Vagina (tissue), 2 donors: ENCODE measurements around the gene DPH3. TPM values are rescaled to one million over a fixed set of nuclear protein-coding genes. Genes with fewer than 3 reads are reported as not detected.
"Not testable (repeated sequence)": the region's sequence is repeated elsewhere in the genome, so short reads cannot be mapped to it uniquely, and the experiment has no call there.

Experiments used
- DNase-seq, 2 donors: peaks; one replicate each; pipeline ENCODE4 v3.0.0-alpha.2; 2017; ENCODE audit errors: extremely low spot score in 2 of 2
- H3K27ac ChIP-seq: fragments of 200-600 bp; sonication (generic); one replicate; pipeline ENCODE4 v1.5.1; 2019
- H3K27me3 ChIP-seq: fragments of 200-600 bp; sonication (generic); one replicate; pipeline ENCODE4 v1.5.1; 2019
- H3K36me3 ChIP-seq, 2 donors: fragments of 200-600 bp; sonication (generic); one replicate each; pipeline ENCODE4 v1.5.1; 2017 to 2019
- H3K4me1 ChIP-seq: fragments of 200-600 bp; sonication (generic); one replicate; pipeline ENCODE4 v1.5.1; 2019
- H3K4me3 ChIP-seq, 2 donors: fragments of 200-600 bp; sonication (generic); 1 replicate in 1 of 2; 2 replicates in 1 of 2; pipeline ENCODE4 v1.5.1; 2016 to 2019
- H3K9me3 ChIP-seq: fragments of 200-600 bp; sonication (generic); one replicate; pipeline ENCODE4 v1.5.1; 2019
- POLR2A ChIP-seq, 2 donors: fragments of 450-650 bp; IDR thresholded peaks; one replicate each; pipeline ENCODE4 v1.6.1; 2017; ENCODE audit warnings: antibody characterized with exemption in 2 of 2, mild to moderate bottlenecking in 2 of 2, moderate library complexity in 2 of 2
- POLR2AphosphoS5 ChIP-seq, 2 donors: sonication (generic); formaldehyde crosslinking; IDR thresholded peaks; one replicate each; pipeline ENCODE4 v1.9.0; 2017; ENCODE audit warnings: antibody characterized with exemption in 2 of 2, mild to moderate bottlenecking in 2 of 2, low read depth in 1 of 2; ENCODE audit not compliant: insufficient read depth in 1 of 2
- intact Hi-C: fragments of 100-400 bp; cut with DNase I; formaldehyde crosslinking; loops from one replicate; pipeline ENCODE4 v1.15.1; 2023
- total RNA-seq: library from RNA; depleted of rRNA; stranded (reverse); fragments of >200 nt; gene quantifications from one replicate; pipeline ENCODE4 v1.2.3, GENCODE V29; 2016
- TF ChIP-seq, protein P1 (sequence below), 3 experiments: fragments of 450-650 bp in 2 of 3; fragments of 200-600 bp in 1 of 3; sonication (generic) in 1 of 3; IDR thresholded peaks; one replicate each; pipeline ENCODE4 v1.5.1; 2017 to 2019; ENCODE audit warnings: antibody characterized with exemption in 3 of 3, mild to moderate bottlenecking in 2 of 3, moderate library complexity in 2 of 3

The DPH3 gene
- 14.5 TPM for total RNA-seq

GRCh38 chr3:16264708-16265454 is at the start of gene DPH3, which contains the start of gene OXNAD1:
Gene DPH3 (minus strand): TSS chr3:16264943. CDS start chr3:16264876, 67 bp downstream.
Gene OXNAD1 (plus strand): TSS chr3:16265212. CDS start chr3:16270953, 5,741 bp downstream.
- Histone ChIP-seq H3K27me3 (no peaks in the 10 kb centered on the region), H3K4me1 (peaks cover 49% of the 10 kb centered on the region), H3K4me3 (peak within 1 kb of the TSS; percentile 74 to 94), H3K36me3 (peaks cover 2 to 8% of the 10 kb centered on the region in 2 donors), H3K9me3 (no peaks in the 10 kb centered on the region), H3K27ac (peak within 1 kb of the TSS; percentile 89)
- TF ChIP-seq, protein P1, sequence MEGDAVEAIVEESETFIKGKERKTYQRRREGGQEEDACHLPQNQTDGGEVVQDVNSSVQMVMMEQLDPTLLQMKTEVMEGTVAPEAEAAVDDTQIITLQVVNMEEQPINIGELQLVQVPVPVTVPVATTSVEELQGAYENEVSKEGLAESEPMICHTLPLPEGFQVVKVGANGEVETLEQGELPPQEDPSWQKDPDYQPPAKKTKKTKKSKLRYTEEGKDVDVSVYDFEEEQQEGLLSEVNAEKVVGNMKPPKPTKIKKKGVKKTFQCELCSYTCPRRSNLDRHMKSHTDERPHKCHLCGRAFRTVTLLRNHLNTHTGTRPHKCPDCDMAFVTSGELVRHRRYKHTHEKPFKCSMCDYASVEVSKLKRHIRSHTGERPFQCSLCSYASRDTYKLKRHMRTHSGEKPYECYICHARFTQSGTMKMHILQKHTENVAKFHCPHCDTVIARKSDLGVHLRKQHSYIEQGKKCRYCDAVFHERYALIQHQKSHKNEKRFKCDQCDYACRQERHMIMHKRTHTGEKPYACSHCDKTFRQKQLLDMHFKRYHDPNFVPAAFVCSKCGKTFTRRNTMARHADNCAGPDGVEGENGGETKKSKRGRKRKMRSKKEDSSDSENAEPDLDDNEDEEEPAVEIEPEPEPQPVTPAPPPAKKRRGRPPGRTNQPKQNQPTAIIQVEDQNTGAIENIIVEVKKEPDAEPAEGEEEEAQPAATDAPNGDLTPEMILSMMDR (IDR thresholded peaks at IDR 0.05) = peak; percentile 5 to 42 (median 40)
- peak in 1 of 2 donors; percentile 52 for TF ChIP-seq POLR2A (IDR thresholded peaks at IDR 0.05)
- peak; percentile 95 to 99 for TF ChIP-seq POLR2AphosphoS5 (IDR thresholded peaks at IDR 0.05; ENCODE audit: insufficient read depth in 1 of 2, low read depth in 1 of 2)
- intact Hi-C loops = no loop called here
- peak; percentile 99 for DNase-seq

DNA sequence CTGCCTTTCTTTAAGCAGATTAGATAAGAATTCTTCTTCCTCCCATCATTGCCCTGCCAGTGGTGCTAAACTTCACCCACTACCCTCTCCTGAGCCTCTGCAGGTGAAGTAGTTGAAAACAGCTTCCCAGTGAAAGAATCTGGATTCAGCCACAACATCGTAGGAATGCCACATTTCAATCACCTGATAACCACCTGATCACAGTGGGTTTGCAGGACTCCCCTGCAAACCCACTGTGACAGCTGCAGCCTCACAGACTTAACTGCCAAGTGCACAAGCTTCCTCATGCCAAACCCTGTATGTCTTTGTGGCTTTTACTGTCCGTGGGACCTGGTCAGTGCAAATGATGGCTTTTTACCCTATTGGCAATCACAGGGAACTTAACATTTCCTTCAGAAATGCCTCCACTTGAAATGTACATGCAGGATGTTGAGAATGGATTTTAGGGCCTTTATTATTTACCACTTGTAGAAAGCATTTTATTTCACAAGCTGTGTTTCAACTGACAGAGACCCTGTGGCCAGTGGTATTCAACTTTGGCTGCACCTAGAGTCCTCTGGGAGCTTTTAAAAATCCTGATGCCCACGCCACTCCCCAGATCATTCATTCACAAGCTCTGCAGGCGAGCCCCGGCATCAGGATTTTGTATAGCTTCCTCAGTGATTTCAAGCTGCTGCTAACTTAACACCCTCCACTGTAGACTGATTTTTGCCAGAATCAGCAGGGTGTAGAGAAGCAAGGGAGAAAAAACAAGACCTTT is 49.3 kb upstream of the DPH3 start:
- H3K36me3 ChIP-seq = peaks cover 0 to 14% of the 10 kb centered on the region in 2 donors
- no peak for DNase-seq
- H3K9me3 ChIP-seq = no peaks in the 10 kb centered on the region
- peaks cover 22% of the 10 kb centered on the region for H3K4me1 ChIP-seq
- H3K27ac ChIP-seq = no peak overlapping the region
- no peaks in the 10 kb centered on the region for H3K27me3 ChIP-seq
- no peak overlapping the region for H3K4me3 ChIP-seq
- TF ChIP-seq POLR2A (IDR thresholded peaks at IDR 0.05) = no peak
- TF ChIP-seq, protein P1 (IDR thresholded peaks at IDR 0.05) = no peak
- TF ChIP-seq POLR2AphosphoS5 (IDR thresholded peaks at IDR 0.05; ENCODE audit: insufficient read depth in 1 of 2, low read depth in 1 of 2) = no peak
- intact Hi-C loops = loop anchor here (10.0 kb wide), 1 partner anchor 201 kb away; the partner anchor contains the start of gene RFTN1

DNA sequence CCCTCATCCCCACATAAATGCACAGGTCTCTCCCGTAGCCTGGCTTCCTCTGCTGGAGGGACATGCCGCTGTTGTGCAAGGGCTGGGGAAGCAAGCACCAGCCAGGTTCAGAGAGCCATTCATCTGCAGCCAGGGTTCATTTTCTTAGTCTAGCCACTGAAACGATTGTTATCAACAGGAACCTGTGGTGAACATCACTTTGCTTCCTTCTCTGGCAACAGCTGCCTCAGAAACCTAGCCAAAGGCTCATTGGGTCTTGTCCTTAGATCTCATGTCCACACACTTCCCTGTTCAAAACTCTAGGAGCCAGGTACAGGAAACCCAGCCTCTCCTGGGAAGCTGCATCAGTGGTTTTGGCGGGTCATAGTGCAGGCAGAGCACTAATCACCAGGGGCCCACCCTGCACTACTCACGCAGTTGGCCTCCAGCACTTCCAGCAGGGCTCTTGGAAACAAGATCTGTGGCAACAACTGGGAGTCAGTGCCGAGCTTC is 47.3 kb upstream of the DPH3 start:
- no peak for DNase-seq

GRCh38 chr3:16310486-16310885 is 45.7 kb upstream of the DPH3 start:
- not testable (repeated sequence) for DNase-seq, H3K4me3 ChIP-seq, H3K9me3 ChIP-seq, H3K4me1 ChIP-seq, H3K27me3 ChIP-seq, H3K27ac ChIP-seq, H3K36me3 ChIP-seq
- intact Hi-C loops = loop anchor here (10.0 kb wide), 1 partner anchor 204 kb away; the partner anchor contains the start of gene RFTN1

More for the DNA sequence above, 47.3 kb upstream of the DPH3 start:
- intact Hi-C loops = loop anchor here (10.0 kb wide), 1 partner anchor 203 kb away; the partner anchor contains the start of gene RFTN1
- peaks cover 0 to 12% of the 10 kb centered on the region in 2 donors for H3K36me3 ChIP-seq
- no peaks in the 10 kb centered on the region for H3K27me3 ChIP-seq
- TF ChIP-seq, protein P1 (IDR thresholded peaks at IDR 0.05) = no peak
- TF ChIP-seq POLR2AphosphoS5 (IDR thresholded peaks at IDR 0.05; ENCODE audit: insufficient read depth in 1 of 2, low read depth in 1 of 2) (peak; percentile 33 to 54), POLR2A (IDR thresholded peaks at IDR 0.05) (no peak)
- H3K4me1 ChIP-seq = peaks cover 5% of the 10 kb centered on the region
- H3K4me3 ChIP-seq = no peak overlapping the region
- no peak overlapping the region for H3K27ac ChIP-seq
- H3K9me3 ChIP-seq = no peaks in the 10 kb centered on the region

- no peak overlapping the region for H3K4me3 ChIP-seq
- no peaks in the 10 kb centered on the region for H3K9me3 ChIP-seq
- DNase-seq = no peak
- H3K4me1 ChIP-seq = peaks cover 5% of the 10 kb centered on the region
- no peak overlapping the region for H3K27ac ChIP-seq
- peaks cover 0 to 4% of the 10 kb centered on the region in 2 donors for H3K36me3 ChIP-seq
- intact Hi-C loops = no loop called here
- no peaks in the 10 kb centered on the region for H3K27me3 ChIP-seq
- TF ChIP-seq POLR2A (IDR thresholded peaks at IDR 0.05) = no peak
- TF ChIP-seq, protein P1 (IDR thresholded peaks at IDR 0.05) = no peak
- TF ChIP-seq POLR2AphosphoS5 (IDR thresholded peaks at IDR 0.05; ENCODE audit: insufficient read depth in 1 of 2, low read depth in 1 of 2) = no peak
Observed at GRCh38 chr3:16309558-16309957, 44.8 kb upstream of the DPH3 start.
